ENCODE results near the gene CRYGN.

The CRYGN gene

DNA sequence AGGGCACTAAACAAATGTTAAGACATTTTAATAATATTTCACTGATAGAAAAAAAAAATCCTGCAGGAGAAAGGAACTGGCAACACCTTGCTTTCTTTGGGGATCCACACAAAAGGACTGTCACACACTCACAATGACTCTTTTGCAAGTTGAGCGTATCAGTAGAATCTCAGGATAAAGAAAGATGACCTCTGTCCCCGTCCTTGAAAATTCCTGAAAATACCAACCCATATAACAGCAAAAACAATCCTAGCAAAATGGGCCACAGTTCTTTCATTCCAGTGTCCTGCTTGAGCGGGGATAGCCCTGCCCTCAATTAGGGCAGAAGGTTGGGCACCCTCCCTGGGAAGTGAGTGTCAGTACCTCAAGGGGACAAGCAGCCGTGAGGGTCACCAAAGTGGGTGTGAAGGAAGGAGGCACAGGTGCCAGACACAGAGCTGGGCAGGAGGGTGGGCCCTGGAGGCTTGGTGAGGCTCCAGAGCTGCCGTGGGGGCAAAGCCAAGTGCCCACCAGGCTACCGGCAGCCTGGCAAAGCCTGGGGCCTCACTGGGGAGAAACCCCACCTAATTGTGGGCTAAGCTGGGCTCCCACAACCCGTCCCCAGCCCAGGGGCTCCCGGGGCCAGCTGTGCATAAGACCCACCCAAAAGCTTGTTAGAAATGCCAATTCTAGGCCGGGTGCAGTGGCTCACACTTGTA is 32.9 kb downstream of the CRYGN start:
- DNase-seq (ENCODE audit: low spot score) = no peak

DNA sequence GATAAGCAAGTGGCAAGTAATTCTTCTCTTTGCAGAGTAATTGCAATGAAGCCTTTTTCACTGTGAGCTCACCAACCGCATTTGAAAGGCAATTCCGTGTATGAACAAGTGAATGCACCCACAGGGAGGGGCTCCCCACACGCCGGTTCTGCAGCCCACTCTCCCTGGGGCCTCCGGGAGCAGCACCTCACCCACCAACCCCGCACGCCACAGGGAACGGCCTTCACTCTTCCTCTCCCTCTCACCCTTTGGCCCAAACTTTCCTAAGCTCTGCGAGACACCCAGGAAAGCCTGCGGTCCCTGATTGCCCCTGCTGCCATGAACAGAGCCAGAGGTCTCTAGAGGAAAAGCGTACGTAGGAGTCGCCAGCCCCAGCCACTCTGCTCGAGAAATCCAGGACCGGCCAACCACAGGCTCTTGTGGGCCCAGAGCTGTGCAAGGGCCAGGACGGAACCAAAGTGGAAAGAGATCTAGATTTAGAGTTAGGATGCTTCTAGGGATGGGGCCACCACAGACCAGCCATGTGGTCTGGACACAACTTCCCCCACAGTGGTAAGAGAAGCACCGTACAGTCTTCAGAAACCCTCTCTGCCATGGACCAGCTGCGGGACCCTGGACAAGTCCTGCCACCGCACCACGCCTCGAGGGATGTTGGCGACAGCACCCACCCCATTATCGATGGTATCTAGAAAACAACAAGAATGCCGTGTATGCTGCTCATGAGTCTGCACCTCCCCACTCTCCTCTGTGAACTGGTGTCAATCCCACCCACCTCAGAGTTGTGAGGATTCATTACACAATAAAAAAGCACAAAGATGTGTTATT is 33.7 kb downstream of the CRYGN start:
- no peak for DNase-seq (ENCODE audit: low spot score)

DNA sequence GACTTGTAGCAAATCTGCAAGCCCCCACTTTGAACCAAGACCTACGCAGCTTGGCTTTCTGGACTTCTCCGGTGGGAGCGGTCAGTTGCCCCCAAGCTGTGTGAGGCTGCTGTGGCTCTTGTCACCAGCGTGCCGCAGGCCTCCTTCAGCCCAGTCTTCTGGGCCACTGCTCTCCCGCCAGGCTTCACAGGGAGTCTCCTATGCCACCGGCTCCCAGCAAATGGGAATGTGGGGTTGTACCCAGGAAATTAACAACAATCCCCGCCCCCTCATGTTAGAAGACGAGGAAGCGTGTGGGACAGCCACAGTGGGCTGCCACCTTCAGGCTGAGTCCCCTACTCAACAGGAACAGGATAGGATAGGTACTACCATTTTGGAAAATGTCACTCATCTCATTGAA is 34.4 kb downstream of the CRYGN start:
- DNase-seq (ENCODE audit: low spot score) = no peak

DNA sequence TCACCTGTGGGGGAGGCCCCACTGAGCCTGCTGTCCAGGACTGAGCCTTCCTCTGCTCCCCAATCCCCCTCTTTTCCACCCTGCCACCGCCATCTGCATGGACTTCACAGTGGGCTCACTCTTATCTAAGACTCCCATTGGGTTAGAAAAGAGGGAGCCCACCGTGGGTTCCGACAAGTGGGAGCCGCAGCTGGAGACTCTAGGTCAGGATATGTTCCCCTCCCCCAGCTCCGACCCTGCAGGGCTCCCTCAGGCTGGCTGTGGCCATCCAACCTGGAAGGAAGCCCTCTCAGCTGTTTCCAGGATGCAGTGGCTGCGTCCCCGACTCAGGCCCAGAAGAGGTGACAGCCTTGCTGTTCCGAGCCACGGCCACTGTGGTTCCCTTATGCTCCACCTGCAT is 34.9 kb downstream of the CRYGN start:
- no peak for DNase-seq (ENCODE audit: low spot score)

DNA sequence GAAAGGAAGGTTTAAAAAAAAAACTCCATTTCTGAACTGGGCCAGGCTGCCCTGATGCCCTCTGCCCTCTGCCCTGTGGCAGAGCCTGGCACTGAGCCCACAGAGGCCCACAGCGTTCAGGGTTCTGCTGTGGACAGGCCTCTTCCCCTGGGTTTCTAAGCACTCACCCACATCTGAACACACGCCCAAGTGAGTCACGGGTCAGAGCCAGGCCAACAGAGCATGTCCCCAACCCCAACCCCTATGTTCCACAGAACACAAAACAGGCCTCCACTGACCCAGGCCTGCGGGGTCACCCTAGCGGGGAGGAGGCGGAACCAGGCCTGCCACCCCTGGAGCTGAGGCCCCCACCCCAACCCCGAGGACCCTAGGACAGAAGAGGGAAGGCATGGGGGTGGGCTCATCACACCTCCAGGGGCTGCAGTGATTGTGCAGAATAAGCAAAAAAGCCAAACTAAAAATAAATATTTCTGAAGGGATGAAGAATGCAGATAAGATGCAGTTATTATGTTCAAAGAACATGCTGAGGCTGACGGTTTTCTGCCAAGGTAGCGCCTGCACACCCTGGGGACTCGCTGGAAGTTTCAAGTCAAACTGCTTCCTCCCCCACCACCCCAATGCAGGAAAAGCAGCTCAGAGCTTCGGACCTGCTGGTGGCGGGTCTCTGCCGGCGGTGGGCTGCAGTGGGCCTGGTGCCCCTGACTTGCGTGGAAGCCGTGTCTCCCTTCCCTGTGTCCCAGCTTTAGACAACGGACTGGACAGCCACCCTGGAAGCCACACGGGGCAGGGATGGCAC is 35.5 kb downstream of the CRYGN start:
- DNase-seq (ENCODE audit: low spot score) = no peak

DNA sequence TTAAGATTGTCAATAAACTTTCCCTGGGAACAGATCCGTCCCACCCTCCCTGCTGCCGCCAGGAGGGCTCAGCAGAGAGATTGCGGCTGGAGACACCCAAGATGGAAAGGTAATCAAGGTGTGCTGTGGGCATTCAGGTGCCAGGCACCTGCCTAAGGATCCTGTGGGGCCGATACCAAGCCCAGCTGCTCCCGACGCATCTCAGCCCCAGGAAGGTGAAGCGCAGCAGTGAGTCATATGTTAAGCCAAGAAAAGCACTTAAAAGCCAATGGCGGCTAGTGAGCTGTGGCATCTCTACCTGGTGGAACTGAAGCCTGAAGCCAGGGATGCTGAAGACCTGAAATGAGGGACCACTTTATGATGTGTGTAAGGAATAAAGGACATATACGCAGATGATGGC is 36.2 kb downstream of the CRYGN start:
- DNase-seq (ENCODE audit: low spot score) = no peak

DNA sequence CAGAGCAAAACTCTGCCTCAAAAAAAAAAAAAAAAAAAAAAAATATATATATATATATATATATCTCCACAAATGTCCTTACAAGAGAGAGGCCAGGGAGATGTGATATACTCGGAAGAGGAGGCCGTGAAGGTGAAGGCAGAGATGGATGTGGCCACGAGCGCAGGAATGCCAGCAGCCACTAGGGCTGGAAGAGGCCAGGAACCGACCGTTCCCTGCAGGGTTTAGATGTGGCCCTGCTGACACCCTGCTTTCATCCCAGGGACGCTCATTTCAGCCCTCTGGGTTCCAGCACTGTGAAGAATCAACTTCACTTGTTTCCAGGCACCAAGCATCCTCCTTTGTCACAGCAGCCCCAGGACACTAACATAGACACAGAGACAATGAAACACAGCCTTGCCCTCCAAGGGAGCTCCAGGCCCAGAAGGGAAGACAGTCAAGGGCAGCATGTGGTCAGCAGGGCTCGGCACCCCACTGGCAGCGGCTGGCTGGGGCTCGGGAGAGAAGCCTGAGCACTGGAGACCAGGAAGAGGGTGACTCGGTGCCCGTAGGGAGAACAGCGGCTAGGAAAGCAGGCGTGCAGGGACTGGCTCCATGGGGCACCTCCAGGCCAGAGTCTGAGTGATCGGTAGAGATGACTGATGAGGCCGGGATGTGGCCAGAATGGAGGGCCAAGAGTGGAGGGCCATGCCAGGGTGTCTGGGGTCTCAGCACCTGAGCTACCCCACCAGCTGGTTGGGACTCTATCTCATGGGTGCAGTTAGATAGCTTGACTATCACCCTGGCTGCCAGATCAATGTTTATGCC is 37.7 kb downstream of the CRYGN start:
- no peak for DNase-seq (ENCODE audit: low spot score)

DNA sequence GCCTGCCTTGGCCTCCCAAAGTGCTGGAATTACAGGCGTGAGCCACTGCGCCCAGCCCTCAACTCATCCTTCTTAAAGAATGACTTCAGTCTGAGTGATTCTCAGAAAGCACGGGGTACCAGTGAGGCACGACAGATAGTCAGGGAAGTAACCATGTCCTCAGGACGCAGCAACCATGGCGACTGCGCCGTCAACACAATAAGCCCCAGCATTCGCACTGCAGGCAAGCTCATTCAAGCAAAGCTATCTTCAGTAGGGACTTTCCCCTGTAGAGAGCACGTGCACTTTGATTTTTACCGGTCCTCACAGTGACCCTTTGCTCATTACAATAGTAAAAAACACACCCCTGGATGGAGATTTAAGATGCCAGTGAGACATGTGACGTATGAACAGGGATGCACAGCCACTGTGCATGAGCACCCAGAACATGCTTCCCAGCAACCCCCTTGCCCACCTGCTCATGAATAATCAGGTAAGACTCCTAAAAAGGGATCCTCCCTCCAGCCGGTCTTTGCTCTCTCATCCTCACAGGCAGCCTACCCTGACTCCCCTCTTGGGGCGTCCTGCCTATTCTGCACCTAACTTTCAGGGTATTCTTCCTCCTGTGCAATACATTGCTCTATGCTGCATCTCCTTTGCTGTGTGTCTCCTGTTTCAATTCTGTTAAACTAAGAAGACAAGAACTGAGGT is 39.2 kb downstream of the CRYGN start:
- no peak for DNase-seq (ENCODE audit: low spot score)

DNA sequence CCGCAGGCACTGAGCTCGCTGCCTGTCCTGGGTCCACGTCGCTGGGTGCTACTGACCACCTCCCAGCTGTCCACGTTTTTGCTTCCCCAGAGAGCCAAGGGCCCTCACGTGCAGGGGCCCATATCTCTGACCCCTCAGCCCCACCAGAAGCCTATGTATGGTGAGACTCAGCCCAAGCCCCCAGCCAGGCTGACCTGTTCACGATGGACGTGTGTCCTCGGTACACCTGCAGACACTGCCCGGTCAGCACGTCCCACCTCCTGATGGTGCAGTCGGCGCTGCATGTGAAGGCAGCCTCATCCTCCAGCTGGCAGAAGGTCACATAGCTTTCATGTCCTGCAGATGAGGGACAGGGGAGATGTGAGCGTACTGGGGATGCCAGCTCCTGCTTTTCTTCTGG is 40.0 kb downstream of the CRYGN start:
- no peak for DNase-seq (ENCODE audit: low spot score)

DNA sequence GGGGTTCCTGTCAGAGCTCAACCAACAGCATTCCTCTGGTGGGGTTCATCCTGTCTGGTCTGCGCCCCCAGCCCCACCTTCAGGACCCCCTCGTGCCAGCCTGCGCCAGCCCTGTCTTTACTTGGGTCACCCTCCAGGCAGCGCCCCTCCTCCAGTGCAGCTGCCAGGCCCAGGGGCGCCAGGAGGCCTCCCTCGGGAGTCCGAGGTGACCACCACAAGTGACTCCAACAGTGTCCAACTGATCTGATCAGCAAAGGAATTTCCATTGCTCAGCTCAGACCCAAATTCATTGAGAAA is 40.7 kb downstream of the CRYGN start:
- DNase-seq (ENCODE audit: low spot score) = no peak

DNA sequence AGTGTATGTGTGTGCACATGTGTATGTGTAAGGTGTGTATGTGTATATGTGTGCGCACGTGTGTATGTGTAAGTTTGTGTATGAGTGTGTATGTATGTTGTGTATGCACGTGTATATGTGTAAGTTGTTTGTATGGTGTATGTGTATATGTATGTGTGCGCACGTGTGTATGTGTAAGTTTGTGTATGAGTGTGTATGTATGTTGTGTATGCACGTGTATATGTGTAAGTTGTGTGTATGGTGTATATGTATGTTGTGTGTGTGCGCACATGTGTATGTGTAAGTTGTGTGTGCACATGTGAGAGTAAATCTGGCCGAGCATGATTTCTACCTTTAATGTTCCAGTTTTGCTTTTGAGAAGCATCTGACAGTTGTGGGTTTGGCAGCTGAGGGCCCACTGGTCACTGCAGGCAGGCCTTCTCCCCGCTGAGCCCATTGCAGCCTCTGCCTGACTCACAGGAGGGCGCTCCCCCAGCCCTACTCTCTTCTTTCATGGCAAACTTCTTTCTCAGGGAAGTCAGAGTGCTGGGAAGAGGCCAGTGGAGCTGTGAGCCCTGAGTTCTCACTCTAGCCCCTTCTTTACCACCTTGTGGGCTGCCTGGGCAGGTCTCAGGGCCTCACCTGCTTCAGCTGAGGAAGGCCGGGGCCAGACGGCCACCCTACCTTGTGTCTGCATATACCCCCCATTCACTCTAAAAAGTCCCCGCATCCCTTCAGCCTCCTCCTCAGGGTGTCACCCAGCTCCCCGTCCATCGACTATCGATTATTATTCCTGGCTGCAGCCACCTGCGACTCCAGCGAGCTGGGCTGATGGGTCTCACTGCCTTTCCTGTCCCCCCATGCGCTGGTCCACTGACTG is 41.3 kb downstream of the CRYGN start:
- no peak for DNase-seq (ENCODE audit: low spot score)

DNA sequence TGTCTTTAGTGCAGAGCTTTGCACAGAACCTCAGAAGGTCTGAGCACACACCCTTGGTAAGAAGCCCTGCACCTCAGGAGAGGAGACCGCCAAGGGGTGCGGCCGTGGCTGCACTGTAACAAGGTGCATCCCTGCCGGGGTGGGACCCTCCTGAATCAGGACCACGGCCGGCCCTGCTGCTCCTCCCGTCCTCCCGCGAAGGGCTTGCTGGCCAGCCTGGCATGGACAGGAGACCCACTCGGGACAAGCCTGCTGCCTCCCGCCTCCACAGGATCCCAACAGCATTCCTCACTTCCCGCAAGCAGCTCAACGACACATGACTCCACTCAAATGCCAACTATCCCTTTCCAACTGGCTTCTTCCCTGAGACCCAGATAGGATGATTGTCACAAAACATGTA is 42.9 kb downstream of the CRYGN start:
- no peak for DNase-seq (ENCODE audit: low spot score)

DNA sequence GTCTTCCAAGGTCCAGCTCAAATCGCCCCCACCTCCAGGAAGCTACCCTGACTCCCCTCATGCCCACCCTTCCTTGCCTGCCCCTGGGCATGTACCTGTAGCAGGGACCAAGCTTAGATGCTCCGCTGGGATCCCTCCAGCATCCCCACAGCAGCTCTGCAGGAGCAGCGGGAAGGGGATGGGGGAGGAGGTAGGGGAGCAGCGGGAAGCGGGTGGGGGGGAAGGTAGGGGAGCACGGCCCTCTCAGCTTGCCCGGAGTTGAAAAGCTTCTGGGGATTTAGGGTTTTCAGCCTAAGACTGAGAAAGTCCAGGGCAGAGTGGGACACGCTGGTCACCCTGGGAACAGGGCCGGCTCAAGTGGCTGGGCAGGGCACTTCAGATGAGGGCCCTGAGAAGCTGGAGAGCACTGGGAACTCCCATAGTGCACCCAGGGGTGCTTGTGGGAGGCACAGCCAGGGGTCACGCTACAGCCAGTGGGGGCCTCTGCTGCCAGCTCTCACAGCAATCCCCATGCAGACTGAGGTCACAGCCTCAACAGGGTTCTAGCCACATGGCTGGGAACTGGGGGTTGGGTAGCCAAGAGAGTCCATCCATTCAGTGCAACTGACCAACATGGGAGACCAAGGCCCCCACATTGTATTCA is 43.5 kb downstream of the CRYGN start:
- no peak for DNase-seq (ENCODE audit: low spot score)

DNA sequence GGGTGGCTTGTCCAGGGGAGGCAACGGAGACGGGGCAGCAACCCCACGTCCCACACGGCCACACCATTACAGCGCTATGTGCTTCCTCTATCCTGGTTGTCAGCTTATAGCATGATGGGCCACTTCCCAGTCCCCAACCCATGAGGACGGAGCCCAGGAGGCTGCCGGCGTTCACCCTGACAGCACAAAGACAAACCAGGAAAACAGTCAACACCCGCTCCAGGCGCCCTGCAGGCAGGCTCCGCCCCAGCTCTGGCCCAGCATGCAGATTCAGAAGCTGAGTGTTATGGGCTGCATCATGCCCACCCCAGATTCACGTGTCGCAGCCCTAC is 44.9 kb downstream of the CRYGN start:
- no peak for DNase-seq (ENCODE audit: low spot score)

DNA sequence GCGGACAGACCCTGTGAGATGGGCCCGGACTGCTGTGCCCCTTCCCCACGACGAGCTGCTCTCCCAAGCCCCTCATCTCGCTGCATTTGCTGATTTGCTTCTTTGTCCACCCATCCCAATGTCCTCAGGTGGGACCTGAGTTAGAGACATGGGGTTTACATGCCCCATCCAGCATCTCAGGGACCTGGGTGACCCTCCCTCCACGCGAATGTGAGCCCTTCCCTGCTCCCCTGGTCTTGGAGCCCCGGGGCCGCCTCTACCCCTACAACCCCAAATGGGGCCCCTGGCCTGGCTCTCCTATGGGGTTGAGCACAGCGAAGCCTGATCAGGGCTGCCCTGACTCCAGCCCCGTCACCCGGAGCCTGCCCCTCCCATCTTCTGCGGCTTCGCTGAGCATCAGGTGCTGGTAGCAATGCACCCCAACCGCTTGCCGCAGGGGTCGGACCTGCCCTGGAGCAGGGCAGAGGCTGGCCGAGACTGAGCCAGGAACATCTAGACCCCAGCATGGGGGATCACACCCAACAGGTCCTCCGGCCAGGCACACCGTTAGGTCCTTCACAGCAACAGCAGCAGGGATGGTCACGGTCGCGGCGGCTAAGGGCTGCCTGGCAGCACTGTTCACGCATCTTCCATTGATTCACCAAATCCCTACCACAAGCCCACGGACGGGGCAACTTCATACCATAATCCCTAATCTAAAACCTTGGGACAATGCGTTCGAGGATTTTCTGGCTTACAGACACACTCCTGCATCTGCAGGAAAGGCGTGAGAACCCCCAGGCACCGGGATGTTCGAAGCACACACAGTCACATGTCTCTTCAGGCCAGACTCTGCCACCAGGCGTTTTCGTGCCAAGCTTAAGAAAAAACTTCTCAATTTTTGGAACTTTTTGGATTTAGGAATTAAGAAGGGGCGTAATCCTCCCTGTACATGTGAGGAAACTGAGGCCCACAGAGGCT is 45.6 kb downstream of the CRYGN start:
- no peak for DNase-seq (ENCODE audit: low spot score)

DNA sequence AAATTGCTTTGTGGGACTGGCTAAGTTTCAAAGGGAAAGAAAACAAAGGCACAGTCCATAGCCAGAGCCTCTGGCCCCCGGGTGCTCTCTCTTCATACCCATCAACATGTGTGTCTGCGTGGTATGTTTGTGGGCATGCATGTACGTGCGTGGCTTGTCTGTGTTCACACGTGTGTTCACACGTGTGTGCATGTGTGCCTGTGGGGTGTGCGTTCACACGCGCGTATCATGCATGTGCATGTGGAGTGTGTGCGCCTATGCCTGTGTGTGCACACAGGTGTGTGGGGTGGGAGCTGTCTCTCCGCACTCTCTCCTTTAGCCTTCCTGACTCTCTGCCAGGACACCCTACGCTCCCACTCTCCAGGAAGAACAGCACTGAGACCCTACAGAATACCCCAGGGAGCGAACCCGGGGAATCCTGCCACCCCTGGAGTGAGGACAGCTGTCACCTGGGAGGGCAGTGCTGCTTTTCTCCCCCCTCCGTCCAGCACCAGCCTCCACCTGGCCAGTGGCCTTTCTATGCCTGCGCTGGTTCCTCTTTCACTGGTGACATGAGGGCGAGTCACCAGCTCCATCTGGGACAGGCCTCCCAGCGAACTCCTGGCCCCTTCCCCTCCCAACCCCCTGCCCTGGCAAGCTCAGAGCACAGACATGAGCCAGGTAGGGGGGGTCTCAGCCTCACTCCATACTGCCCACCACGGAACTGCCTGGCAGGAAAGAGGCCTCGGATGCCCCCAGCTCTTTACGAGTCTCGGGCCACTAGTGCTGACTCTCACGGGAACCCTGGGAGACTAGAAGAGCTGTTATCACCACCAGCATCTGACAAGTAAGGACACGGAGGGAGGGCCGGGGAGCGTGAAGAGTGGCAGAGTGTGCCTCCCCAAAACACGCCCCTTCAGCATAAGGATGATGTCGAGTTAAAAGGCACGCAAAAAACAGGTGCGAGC is 46.6 kb downstream of the CRYGN start:
- no peak for DNase-seq (ENCODE audit: low spot score)

DNA sequence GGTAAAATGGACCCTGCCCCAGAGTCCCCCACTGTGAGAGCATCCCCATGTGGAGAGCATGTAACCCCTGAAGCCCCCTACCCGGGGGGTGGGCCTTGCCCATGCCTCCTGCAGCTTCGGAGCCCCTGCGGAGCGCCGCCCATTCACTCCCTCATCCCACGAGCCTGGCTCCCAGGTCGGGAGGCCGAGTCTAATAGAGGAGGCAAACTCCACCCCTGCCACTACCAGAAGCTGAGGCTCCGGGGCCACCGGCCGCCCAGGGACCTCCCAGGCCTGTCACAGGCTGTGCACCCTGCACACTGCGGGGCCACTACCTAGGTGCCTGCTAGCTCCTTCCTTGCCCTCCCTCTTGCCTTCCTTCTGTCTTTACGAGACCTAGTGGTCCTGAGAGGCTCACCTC is 47.5 kb downstream of the CRYGN start:
- DNase-seq (ENCODE audit: low spot score) = no peak

DNA sequence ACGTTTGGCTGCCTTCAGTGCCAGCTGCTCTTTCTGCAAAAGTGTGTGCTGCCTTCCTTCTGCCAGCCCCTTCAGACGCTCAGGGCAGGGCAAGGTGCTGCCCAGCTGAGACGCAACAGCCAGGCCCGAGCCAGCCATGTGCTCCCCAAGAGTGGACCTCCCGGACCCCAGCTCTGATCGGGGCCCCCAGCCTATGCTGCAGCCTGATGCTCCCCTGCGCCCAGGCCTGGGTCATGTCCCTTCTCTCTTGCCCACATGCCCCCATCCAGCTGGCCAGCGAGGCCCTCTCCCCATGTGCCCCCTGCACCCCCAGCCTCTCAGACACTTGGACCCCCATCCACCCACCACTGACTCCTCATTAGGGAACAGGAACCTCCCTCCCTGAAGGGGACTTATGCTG is 47.9 kb downstream of the CRYGN start:
- no peak for DNase-seq (ENCODE audit: low spot score)
